Gastroesophageal sphincter (tissue), 4 donors: Measurements from ENCODE around the gene IL9R. TPM values are rescaled to one million over a fixed set of nuclear protein-coding genes. Genes with fewer than 3 reads are reported as not detected.
"Not testable (repeated sequence)": the region's sequence is repeated elsewhere in the genome, so short reads cannot be mapped to it uniquely, and the experiment has no call there.

Experiments used
- ATAC-seq: fragments of 150-250 bp; one replicate; pipeline ENCODE4 v1.9.1; 2016; ENCODE audit warnings: mild to moderate bottlenecking, moderate library complexity
- H3K27ac ChIP-seq, 4 donors: fragments of 200-600 bp; sonication (generic) in 3 of 4; 1 replicate in 3 of 4; 2 replicates in 1 of 4; pipeline ENCODE4 v1.5.1; 2016 to 2019
- H3K27me3 ChIP-seq: fragments of 200-600 bp; sonication (generic); one replicate; pipeline ENCODE4 v1.5.1; 2019
- H3K36me3 ChIP-seq, 2 donors: fragments of 200-600 bp; sonication (generic); one replicate each; pipeline ENCODE4 v1.5.1; 2019; ENCODE audit warnings: control low read depth in 1 of 2
- H3K4me1 ChIP-seq, 3 donors: fragments of 200-600 bp; sonication (generic); 1 replicate in 2 of 3; 2 replicates in 1 of 3; pipeline ENCODE4 v1.5.1; 2016 to 2019; ENCODE audit warnings: control low read depth in 2 of 3
- H3K4me3 ChIP-seq, 2 donors: fragments of 200-600 bp; sonication (generic); one replicate each; pipeline ENCODE4 v1.5.1; 2019; ENCODE audit warnings: mild to moderate bottlenecking in 1 of 2, moderate library complexity in 1 of 2
- H3K9me3 ChIP-seq, 3 donors: fragments of 200-600 bp; sonication (generic); one replicate each; pipeline ENCODE4 v1.5.1; 2017 to 2019; ENCODE audit warnings: control low read depth in 2 of 3
- CTCF ChIP-seq, 4 experiments: fragments of 200-600 bp in 2 of 4; fragments of 450-650 bp in 2 of 4; sonication (generic) in 1 of 4; IDR thresholded peaks; one replicate each; pipeline ENCODE4 v1.5.1; 2017 to 2019; ENCODE audit warnings: antibody characterized with exemption in 4 of 4, mild to moderate bottlenecking in 2 of 4, moderate library complexity in 2 of 4
- EP300 ChIP-seq: sonication (generic); formaldehyde crosslinking; IDR thresholded peaks from one replicate; pipeline ENCODE4 v1.6.1; 2017; ENCODE audit warnings: antibody characterized with exemption, mild to moderate bottlenecking
- POLR2A ChIP-seq, 2 donors: fragments of 450-650 bp; IDR thresholded peaks; one replicate each; pipeline ENCODE4 v1.6.1; 2017; ENCODE audit warnings: antibody characterized with exemption in 2 of 2, mild to moderate bottlenecking in 2 of 2, moderate library complexity in 1 of 2
- POLR2AphosphoS5 ChIP-seq: sonication (generic); formaldehyde crosslinking; IDR thresholded peaks from one replicate; pipeline ENCODE4 v1.6.1; 2017; ENCODE audit warnings: antibody characterized with exemption
- WGBS, 2 donors: methylation state at CpG; one replicate each; pipeline ENCODE4 v1.1.5; 2018; ENCODE audit warnings: low coverage in 1 of 2; 5-methylcytosine and 5-hydroxymethylcytosine counted together
- total RNA-seq, 4 donors: library from RNA; depleted of rRNA; stranded (reverse); fragments of >200 nt; gene quantifications; one replicate each; pipeline ENCODE4 v1.1.0, GENCODE V29; 2016

The IL9R gene
- total RNA-seq, 4 donors from 2014 or later: 0.15 to 0.32 TPM; not detected in 2

GRCh38 chrX:156002507-156002906, 5.0 kb downstream of the IL9R start:
- no peaks in the 10 kb centered on the region for H3K4me1 ChIP-seq
- H3K36me3 ChIP-seq: no peaks in the 10 kb centered on the region
- ATAC-seq: no peak
- WGBS, 2 donors: 77% methylated on average over 3 of the region's 3 CpGs; no CpG with 5 or more reads in 1 of the 2 donors
- no peaks in the 10 kb centered on the region for H3K27me3 ChIP-seq
- H3K27ac ChIP-seq: no peak overlapping the region
- H3K9me3 ChIP-seq: no peaks in the 10 kb centered on the region
- H3K4me3 ChIP-seq: no peak overlapping the region
- TF ChIP-seq POLR2A (IDR thresholded peaks at IDR 0.05): no peak
- no peak for TF ChIP-seq POLR2AphosphoS5
- TF ChIP-seq EP300: no peak
- no peak for TF ChIP-seq CTCF (IDR thresholded peaks at IDR 0.05)

GRCh38 chrX:156003486-156004185, 6.1 kb downstream of the IL9R start:
- Histone ChIP-seq H3K27ac (no peak overlapping the region), H3K4me1 (no peaks in the 10 kb centered on the region), H3K36me3 (no peaks in the 10 kb centered on the region), H3K4me3 (no peak overlapping the region), H3K27me3 (no peaks in the 10 kb centered on the region), H3K9me3 (no peaks in the 10 kb centered on the region)
- WGBS, 2 donors: 88 to 100% methylated on average over 1 to 5 of the region's 14 CpGs
- TF ChIP-seq POLR2AphosphoS5: no peak
- no peak for TF ChIP-seq POLR2A (IDR thresholded peaks at IDR 0.05)
- no peak for TF ChIP-seq EP300
- no peak for TF ChIP-seq CTCF (IDR thresholded peaks at IDR 0.05)
- ATAC-seq: no peak

- H3K27me3 ChIP-seq: no peaks in the 10 kb centered on the region
- H3K27ac ChIP-seq: no peak overlapping the region
- H3K36me3 ChIP-seq: no peaks in the 10 kb centered on the region
- H3K9me3 ChIP-seq: no peaks in the 10 kb centered on the region
- no peak for ATAC-seq
- no peaks in the 10 kb centered on the region for H3K4me1 ChIP-seq
- no peak for TF ChIP-seq POLR2AphosphoS5
- no peak for TF ChIP-seq EP300
- no peak for TF ChIP-seq CTCF (IDR thresholded peaks at IDR 0.05)
- TF ChIP-seq POLR2A (IDR thresholded peaks at IDR 0.05): no peak
- WGBS, 2 donors: 56% methylated on average over 1 of the region's 2 CpGs; no CpG with 5 or more reads in 1 of the 2 donors
- H3K4me3 ChIP-seq: no peak overlapping the region
Measured at GRCh38 chrX:156004256-156004655, 6.8 kb downstream of the IL9R start.

GRCh38 chrX:156004740-156005139, 7.2 kb downstream of the IL9R start:
- no peak overlapping the region for H3K4me3 ChIP-seq
- no peaks in the 10 kb centered on the region for H3K36me3 ChIP-seq
- H3K4me1 ChIP-seq: no peaks in the 10 kb centered on the region
- H3K27ac ChIP-seq: no peak overlapping the region
- no peak for ATAC-seq
- TF ChIP-seq POLR2AphosphoS5 (no peak), POLR2A (IDR thresholded peaks at IDR 0.05) (no peak), EP300 (no peak)
- no peaks in the 10 kb centered on the region for H3K9me3 ChIP-seq
- no peaks in the 10 kb centered on the region for H3K27me3 ChIP-seq
- WGBS, 2 donors: 74 to 81% methylated on average over 3 of the region's 3 CpGs

GRCh38 chrX:156005144-156005543, 7.6 kb downstream of the IL9R start:
- TF ChIP-seq POLR2A (IDR thresholded peaks at IDR 0.05): no peak

GRCh38 chrX:156006468-156006867, 9.0 kb downstream of the IL9R start:
- H3K4me1 ChIP-seq: not testable (repeated sequence)

More at GRCh38 chrX:156005144-156005543, 7.6 kb downstream of the IL9R start:
- ATAC-seq: no peak
- 49 to 68% methylated on average over 2 to 5 of the region's 6 CpGs for WGBS, 2 donors
- Histone ChIP-seq H3K4me3 (no peak overlapping the region), H3K27me3 (no peaks in the 10 kb centered on the region), H3K27ac (no peak overlapping the region), H3K36me3 (no peaks in the 10 kb centered on the region), H3K9me3 (no peaks in the 10 kb centered on the region), H3K4me1 (no peaks in the 10 kb centered on the region)

GRCh38 chrX:156008379-156008778, 10.9 kb downstream of the IL9R start:
- H3K4me1 ChIP-seq, H3K27me3 ChIP-seq, ATAC-seq, H3K4me3 ChIP-seq, H3K9me3 ChIP-seq, H3K27ac ChIP-seq, H3K36me3 ChIP-seq: not testable (repeated sequence)
- WGBS, 2 donors: 80 to 92% methylated on average over 1 to 2 of the region's 7 CpGs

More at GRCh38 chrX:156006468-156006867, 9.0 kb downstream of the IL9R start:
- H3K9me3 ChIP-seq, ATAC-seq, H3K27me3 ChIP-seq, H3K4me3 ChIP-seq, H3K27ac ChIP-seq, H3K36me3 ChIP-seq: not testable (repeated sequence)
- 53% methylated on average over 3 of the region's 8 CpGs; no CpG with 5 or more reads in 1 of the 2 donors for WGBS, 2 donors
